GM19193 (cell line): ENCODE results near the gene GPC6.

ENCODE experiments used
- POLR2A ChIP-seq: IDR thresholded peaks from 4 replicates; pipeline ENCODE4 v1.6.1; 2011; ENCODE audit not compliant: insufficient read depth, insufficient read length; ENCODE audit errors: extremely low read depth

Gene GPC6

GRCh38 chr13:93368296-93368695 lies 141.7 kb downstream of the GPC6 start:
- TF ChIP-seq POLR2A, result no peak

- TF ChIP-seq POLR2A, result no peak
These were observed 142.1 kb downstream of the GPC6 start for GRCh38 chr13:93368718-93369117.

DNA sequence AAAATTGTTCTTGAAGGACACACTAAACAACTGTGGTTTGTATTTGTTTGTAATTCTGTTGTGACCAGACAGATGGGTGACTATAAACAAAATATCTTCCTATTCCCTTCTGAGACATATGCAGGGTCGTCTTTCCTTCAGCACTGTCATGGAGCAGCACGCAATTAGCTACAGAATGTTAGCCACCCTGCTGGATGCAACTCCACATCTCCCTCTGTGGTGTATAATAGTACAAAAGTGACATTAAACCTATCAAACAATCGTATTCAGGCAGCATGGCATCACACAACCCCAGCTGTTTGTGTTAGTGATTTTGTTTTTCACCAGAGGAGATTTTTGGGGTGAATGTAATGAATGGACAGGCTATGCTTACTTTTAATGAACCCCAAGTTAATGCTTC lies 146.2 kb downstream of the GPC6 start:
- TF ChIP-seq POLR2A, result no peak

DNA sequence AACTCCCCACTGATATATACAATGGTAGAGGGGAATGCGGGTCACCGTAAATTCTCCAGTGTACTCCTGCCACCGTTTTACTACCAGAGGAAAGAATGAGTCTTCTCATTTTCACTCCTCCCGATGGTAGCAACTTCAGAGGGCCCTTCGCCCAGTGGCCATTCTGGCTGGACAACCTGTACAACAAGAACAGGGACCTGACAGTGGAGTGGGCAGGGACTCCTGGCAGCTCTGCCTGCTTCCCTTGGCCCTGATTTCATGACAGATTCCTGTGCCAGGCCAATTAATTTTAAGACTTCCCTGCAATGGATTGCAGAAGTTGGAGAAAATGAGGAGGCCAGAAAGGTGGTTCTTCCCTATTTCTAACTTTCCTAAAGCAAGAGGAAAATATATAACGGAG lies 148.9 kb downstream of the GPC6 start:
- TF ChIP-seq POLR2A, result no peak

- TF ChIP-seq POLR2A, result no peak
These were observed 150.6 kb downstream of the GPC6 start for GRCh38 chr13:93377196-93377595.

- no peak for TF ChIP-seq POLR2A
These were observed 151.6 kb downstream of the GPC6 start for GRCh38 chr13:93378184-93378583.

DNA sequence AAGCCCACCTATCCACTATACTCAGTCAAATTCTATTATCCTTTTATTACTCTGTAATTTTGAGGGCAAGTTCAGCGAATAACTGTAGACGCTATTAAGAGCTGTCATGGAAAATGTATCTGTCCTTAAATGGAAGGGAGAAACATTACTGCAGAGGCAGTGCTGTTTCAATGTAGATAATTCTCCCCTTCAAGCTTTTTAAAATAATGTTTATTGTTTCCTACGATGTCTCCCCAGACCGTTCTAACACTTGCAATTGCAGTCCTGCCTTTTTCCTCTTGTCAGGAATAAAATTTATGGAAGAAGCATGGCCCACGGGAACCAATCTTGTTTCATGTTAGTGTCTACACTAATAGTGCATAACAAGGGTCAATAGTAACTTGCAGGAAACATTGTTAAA lies 159.5 kb downstream of the GPC6 start:
- no peak for TF ChIP-seq POLR2A

- no peak for TF ChIP-seq POLR2A
These were observed 162.1 kb downstream of the GPC6 start for GRCh38 chr13:93388701-93389100.

DNA sequence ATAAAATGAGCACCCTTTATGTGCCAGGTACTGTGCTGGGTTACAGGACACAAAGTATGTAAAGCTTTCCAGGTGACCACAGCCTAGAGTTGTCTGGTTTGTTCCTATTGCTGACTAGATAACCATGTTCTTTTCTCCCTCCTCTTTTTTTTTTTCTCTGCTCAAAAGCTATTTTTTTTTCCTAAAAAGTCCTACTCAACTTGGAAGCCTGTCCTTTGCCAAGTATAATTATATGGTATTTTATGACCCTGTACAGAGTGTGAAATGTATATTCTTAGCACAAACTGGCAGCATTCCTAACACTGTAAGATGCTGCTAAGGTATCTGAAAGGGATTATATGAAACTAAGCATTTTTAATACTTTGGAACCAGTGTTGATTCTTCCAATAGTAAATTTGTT lies 171.0 kb downstream of the GPC6 start:
- no peak for TF ChIP-seq POLR2A

GRCh38 chr13:93398167-93399035 lies 171.8 kb downstream of the GPC6 start:
- TF ChIP-seq POLR2A, result no peak

- TF ChIP-seq POLR2A, result no peak
These were observed 172.6 kb downstream of the GPC6 start for GRCh38 chr13:93399212-93399611.

GRCh38 chr13:93406136-93406535 lies 179.5 kb downstream of the GPC6 start:
- TF ChIP-seq POLR2A, result no peak

DNA sequence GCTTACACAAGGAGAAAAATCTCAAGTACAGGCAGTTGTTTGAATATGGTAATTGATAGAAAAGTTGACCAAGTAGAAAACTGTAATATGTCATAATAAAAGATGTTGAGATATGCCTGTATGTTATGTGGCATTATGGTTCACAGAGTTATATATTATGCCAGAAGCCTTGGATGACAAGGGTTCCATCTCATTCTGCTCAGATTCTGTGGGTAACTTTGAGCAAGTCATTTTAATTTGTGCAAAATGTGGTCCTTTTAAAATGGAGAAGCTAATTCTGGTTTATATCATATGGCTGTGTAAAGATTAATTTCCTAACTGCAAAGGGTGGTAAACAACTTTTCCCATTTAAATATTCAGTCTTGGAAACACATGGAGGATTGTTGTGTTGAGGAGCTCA lies 180.9 kb downstream of the GPC6 start:
- no peak for TF ChIP-seq POLR2A

GRCh38 chr13:93409001-93409400 lies 182.4 kb downstream of the GPC6 start:
- TF ChIP-seq POLR2A, result no peak

- TF ChIP-seq POLR2A, result no peak
These were observed 183.2 kb downstream of the GPC6 start for GRCh38 chr13:93409816-93410215.

DNA sequence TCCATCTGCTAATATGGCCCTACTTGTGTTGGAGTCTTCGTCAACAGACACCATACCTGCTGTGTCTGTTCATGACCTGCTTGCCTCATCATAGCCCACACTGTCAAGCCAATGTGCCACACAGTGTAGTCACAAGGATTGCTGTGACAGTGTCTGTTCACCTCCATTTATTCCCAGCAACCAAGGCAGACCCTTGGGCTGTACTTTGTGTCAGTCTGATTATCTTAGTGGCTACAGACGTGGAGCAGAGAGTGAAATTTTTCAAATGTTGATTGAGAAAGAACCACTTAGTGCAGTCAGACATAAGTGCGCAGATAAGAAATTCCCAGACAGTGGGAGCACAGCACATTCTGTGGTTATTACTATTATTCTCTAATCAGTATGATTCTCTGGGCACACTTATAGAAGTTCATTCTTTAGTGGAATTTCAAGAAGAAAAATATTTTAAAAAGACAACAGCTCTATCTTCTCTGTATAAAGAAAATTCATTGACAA lies 184.6 kb downstream of the GPC6 start:
- no peak for TF ChIP-seq POLR2A
